Measurements from ENCODE around the gene MMEL1. TPM values are rescaled to one million over a fixed set of nuclear protein-coding genes. Genes with fewer than 3 reads are reported as not detected.

Gene MMEL1
- polyA plus RNA-seq, 1 of the 3 experiments (the other 2 are of a cell fraction): 0.16 TPM

DNA sequence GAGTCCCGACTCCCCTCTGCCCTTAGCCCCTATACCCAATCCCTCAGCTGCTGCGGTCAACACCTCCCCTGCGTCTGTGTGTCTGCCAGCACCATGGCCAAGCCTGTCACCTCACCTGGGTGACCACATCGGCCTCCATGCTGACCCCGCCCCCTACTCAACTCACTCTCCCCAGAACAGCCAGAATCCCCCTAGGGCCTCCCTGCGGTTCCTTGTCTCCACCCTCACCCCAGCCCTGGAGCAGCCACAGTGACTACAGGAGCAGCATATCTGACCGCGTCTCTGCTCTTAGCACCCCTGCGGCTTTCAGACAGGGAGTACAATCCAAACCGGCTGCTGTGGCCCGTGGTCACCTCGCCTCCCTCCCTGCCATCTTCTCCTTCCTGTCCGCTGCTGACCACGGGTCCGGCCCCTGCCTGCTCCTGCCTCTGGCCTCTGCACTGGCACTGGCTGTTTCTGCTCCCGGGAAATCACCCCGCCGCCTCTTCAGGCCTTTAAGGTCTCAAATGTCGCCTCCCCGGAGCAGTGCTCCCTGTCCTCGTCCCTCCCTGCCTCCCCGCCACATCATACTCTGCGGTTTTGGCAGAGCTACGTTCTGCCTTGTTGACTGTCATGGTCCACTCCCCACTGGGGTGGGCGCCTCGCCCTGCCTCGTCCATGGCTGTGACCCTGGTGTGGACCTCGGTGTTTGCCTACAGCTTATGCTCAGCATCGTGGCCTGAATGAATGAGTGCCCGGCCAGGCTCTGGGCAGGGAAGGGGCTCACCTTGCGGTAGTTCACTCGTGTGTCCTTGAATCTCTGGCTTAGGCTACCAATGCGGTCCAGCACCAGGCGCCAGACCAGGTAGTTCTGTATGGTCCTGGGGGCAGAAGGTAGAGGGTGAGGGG, 35.1 kb downstream of the MMEL1 start:
- Histone ChIP-seq H3K36me3 (replicated peaks in 1 of 2; ENCODE audit: control insufficient read depth in 1 of 2, insufficient read depth in 2 of 2, low read length in 1 of 2) (no peaks in the 10 kb centered on the region), H3K4me1 (ENCODE audit: control insufficient read depth in 1 of 2, insufficient read depth in 2 of 2, low read depth in 1 of 2, low read length in 1 of 2) (peaks cover 0 to 11% of the 10 kb centered on the region in 2 experiments; a peak in 2 of 4 replicates), H3K4me3 (ENCODE audit: low read depth in 2 of 2, low read length in 1 of 2) (no peak overlapping the region), H3K4me2 (no peak overlapping the region), H3K27me3 (ENCODE audit: insufficient read depth) (no peaks in the 10 kb centered on the region), H3K9me3 (no peaks in the 10 kb centered on the region), H3K79me2 (ENCODE audit: insufficient read depth) (no peaks in the 10 kb centered on the region), H2AFZ (ENCODE audit: low read depth) (no peak overlapping the region), H3K9ac (no peak overlapping the region), H4K20me1 (ENCODE audit: insufficient read depth) (no peaks in the 10 kb centered on the region), H3K27ac (ENCODE audit: low read depth in 2 of 2, low read length in 1 of 2) (no peak overlapping the region), H3F3A (replicated peaks; ENCODE audit: insufficient read depth) (no peaks in the 10 kb centered on the region), H3K9me2 (no peaks in the 10 kb centered on the region)
- TF ChIP-seq MXI1 (IDR thresholded peaks at IDR 0.05; ENCODE audit: low read depth, low read length) (no peak), GATA2 (CRISPR knock-in tag; IDR thresholded peaks at IDR 0.05) (no peak), YY1 (IDR thresholded peaks at IDR 0.05; ENCODE audit: low read depth) (no peak), JUND (IDR thresholded peaks at IDR 0.05) (no peak), EP300 (IDR thresholded peaks at IDR 0.05; ENCODE audit: borderline replicate concordance in 1 of 2, low read depth in 1 of 2, low read length in 1 of 2) (no peak), TCF12 (IDR thresholded peaks at IDR 0.05) (no peak), TAF1 (IDR thresholded peaks at IDR 0.05; ENCODE audit: borderline replicate concordance, low read depth, low read length) (no peak), MEF2A (IDR thresholded peaks at IDR 0.05; ENCODE audit: borderline replicate concordance, low read depth) (no peak)
- TF ChIP-seq, protein P1, sequence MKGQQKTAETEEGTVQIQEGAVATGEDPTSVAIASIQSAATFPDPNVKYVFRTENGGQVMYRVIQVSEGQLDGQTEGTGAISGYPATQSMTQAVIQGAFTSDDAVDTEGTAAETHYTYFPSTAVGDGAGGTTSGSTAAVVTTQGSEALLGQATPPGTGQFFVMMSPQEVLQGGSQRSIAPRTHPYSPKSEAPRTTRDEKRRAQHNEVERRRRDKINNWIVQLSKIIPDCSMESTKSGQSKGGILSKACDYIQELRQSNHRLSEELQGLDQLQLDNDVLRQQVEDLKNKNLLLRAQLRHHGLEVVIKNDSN (IDR thresholded peaks at IDR 0.05; ENCODE audit: borderline replicate concordance, low read depth): no peak
- TF ChIP-seq, protein P2, sequence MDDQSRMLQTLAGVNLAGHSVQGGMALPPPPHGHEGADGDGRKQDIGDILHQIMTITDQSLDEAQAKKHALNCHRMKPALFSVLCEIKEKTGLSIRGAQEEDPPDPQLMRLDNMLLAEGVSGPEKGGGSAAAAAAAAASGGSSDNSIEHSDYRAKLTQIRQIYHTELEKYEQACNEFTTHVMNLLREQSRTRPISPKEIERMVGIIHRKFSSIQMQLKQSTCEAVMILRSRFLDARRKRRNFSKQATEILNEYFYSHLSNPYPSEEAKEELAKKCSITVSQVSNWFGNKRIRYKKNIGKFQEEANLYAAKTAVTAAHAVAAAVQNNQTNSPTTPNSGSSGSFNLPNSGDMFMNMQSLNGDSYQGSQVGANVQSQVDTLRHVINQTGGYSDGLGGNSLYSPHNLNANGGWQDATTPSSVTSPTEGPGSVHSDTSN (IDR thresholded peaks at IDR 0.05): no peak
- 46% methylated on average over 32 of the region's 34 CpGs for WGBS (ENCODE audit: low lambda C conversion rate)
- no peak for DNase-seq
- ChIA-PET CTCF (no interaction called here), POLR2A (no interaction called here)

DNA sequence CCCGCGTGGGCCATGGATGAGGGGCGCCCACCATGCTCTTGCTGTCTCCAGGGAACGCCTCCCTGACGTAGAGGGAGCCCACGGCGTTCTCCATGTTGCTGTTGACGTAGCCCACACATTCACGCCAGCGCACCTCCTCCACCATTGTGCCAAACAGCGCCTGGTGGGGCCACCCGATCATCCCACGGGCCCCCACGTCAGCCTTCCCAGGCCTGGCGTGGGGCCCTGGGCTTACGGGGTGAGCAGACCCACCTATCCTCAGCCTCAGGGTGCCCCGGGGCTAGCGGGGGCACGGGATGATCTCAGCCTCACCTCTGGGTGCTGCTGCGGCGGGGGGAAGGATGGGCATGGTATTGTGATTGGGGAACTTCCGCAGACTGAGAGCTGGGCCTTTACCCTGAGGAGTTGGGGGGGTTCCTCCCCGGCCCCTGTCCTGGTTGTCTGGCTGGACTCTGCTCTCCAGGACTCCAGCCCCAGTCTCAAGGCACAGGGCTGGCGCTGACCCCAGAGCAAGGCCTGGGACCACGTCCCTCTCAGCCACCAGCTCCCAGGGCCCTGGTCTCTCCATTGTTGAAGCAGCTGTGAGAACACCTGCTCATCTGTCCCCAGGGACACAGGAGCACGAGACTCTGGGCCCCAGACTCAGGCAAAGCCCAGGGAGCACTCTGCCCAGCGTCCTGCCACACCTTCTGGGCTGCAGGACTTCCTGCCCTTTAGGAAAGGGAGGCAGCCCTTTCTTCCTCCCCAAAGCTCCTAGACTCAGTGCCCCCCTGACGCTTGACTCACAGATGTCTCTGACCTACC, 36.1 kb downstream of the MMEL1 start:
- TF ChIP-seq JUND (IDR thresholded peaks at IDR 0.05) (no peak), MEF2A (IDR thresholded peaks at IDR 0.05; ENCODE audit: borderline replicate concordance, low read depth) (no peak), ELF1 (IDR thresholded peaks at IDR 0.05) (no peak), NFIC (IDR thresholded peaks at IDR 0.05; ENCODE audit: borderline replicate concordance) (no peak), GATA2 (CRISPR knock-in tag; IDR thresholded peaks at IDR 0.05) (no peak), RAD21 (IDR thresholded peaks at IDR 0.05; ENCODE audit: low read length) (no peak), CHD2 (IDR thresholded peaks at IDR 0.05; ENCODE audit: low read length, partially characterized antibody) (no peak)
- TF ChIP-seq, protein P2 (IDR thresholded peaks at IDR 0.05): no peak
- TF ChIP-seq, protein P3, sequence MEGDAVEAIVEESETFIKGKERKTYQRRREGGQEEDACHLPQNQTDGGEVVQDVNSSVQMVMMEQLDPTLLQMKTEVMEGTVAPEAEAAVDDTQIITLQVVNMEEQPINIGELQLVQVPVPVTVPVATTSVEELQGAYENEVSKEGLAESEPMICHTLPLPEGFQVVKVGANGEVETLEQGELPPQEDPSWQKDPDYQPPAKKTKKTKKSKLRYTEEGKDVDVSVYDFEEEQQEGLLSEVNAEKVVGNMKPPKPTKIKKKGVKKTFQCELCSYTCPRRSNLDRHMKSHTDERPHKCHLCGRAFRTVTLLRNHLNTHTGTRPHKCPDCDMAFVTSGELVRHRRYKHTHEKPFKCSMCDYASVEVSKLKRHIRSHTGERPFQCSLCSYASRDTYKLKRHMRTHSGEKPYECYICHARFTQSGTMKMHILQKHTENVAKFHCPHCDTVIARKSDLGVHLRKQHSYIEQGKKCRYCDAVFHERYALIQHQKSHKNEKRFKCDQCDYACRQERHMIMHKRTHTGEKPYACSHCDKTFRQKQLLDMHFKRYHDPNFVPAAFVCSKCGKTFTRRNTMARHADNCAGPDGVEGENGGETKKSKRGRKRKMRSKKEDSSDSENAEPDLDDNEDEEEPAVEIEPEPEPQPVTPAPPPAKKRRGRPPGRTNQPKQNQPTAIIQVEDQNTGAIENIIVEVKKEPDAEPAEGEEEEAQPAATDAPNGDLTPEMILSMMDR (IDR thresholded peaks at IDR 0.05): no peak
- Histone ChIP-seq H3K4me1 (ENCODE audit: control insufficient read depth in 1 of 2, insufficient read depth in 2 of 2, low read depth in 1 of 2, low read length in 1 of 2) (peaks cover 0 to 11% of the 10 kb centered on the region in 2 experiments; a peak in 2 of 4 replicates), H3K9ac (no peak overlapping the region), H3K36me3 (replicated peaks in 1 of 2; ENCODE audit: control insufficient read depth in 1 of 2, insufficient read depth in 2 of 2, low read length in 1 of 2) (no peaks in the 10 kb centered on the region), H3K4me2 (no peak overlapping the region), H3F3A (replicated peaks; ENCODE audit: insufficient read depth) (no peaks in the 10 kb centered on the region), H3K27me3 (ENCODE audit: insufficient read depth) (no peaks in the 10 kb centered on the region), H4K20me1 (ENCODE audit: insufficient read depth) (no peaks in the 10 kb centered on the region), H3K9me3 (no peaks in the 10 kb centered on the region), H3K79me2 (ENCODE audit: insufficient read depth) (no peaks in the 10 kb centered on the region), H3K4me3 (ENCODE audit: low read depth in 2 of 2, low read length in 1 of 2) (no peak overlapping the region), H2AFZ (ENCODE audit: low read depth) (no peak overlapping the region), H3K27ac (ENCODE audit: low read depth in 2 of 2, low read length in 1 of 2) (no peak overlapping the region), H3K9me2 (no peaks in the 10 kb centered on the region)
- CTCF ChIA-PET: no interaction called here
- DNase-seq: no peak
- 74% methylated on average over 11 of the region's 28 CpGs for WGBS (ENCODE audit: low lambda C conversion rate)
- POLR2A ChIA-PET: no interaction called here
